Suprapubic skin (tissue), 4 donors: ENCODE measurements around the gene RPAIN.

Source experiments
- CTCF ChIP-seq, 2 donors: fragments of 200-600 bp in 1 of 2; fragments of 450-650 bp in 1 of 2; sonication (generic) in 1 of 2; IDR thresholded peaks; one replicate each; pipeline ENCODE4 v1.5.1; 2016 to 2019; ENCODE audit warnings: antibody characterized with exemption in 2 of 2, mild to moderate bottlenecking in 1 of 2, moderate library complexity in 1 of 2
- POLR2A ChIP-seq, 2 donors: fragments of 450-650 bp; IDR thresholded peaks; one replicate each; pipeline ENCODE4 v1.6.1; 2017; ENCODE audit warnings: antibody characterized with exemption in 2 of 2, mild to moderate bottlenecking in 2 of 2, moderate library complexity in 2 of 2
- POLR2AphosphoS5 ChIP-seq, 3 donors: sonication (generic); formaldehyde crosslinking; IDR thresholded peaks; one replicate each; pipeline ENCODE4 v1.6.1; 2017; ENCODE audit warnings: antibody characterized with exemption in 3 of 3

DNA sequence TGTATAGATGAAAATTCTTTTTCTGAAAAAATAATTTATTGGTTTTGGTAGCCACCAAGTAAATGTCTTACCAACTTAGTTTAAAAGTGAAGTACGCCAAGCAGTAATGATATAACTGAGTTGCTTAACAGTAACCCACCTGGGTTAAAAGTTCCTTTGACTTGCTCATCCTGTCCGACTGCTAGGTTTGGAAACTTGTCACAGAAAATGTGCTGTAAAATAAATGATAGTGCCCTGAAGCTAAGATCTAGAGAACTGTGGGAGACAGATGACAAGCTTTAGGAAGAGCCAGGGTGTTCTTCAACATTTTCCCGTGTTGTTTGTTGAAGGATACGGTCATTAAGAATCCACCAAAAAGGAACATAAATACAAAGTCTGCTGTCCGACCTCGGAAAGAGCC is 61.0 kb downstream of the RPAIN start:
- TF ChIP-seq CTCF (IDR thresholded peaks at IDR 0.05) (no peak), POLR2AphosphoS5 (IDR thresholded peaks at IDR 0.05) (no peak), POLR2A (IDR thresholded peaks at IDR 0.05) (no peak)
